OCI-LY3 (cell line): ENCODE data around the gene ZSWIM5.
"Not testable (repeated sequence)": the region's sequence is repeated elsewhere in the genome, so short reads cannot be mapped to it uniquely, and the experiment has no call there.

Experiments used
- H2AFZ ChIP-seq: fragments of 200-600, 300-600 bp; shearing (Covaris generic); 2 replicates; pipeline ENCODE4 v1.6.0; 2014; ENCODE audit warnings: antibody characterized with exemption, low read depth, low read length
- H3K27ac ChIP-seq: fragments of 200-600, 300-600 bp; sonication (generic); 2 replicates; pipeline ENCODE4 v1.5.1; 2014; ENCODE audit warnings: mild to moderate bottlenecking, low read length, moderate library complexity, mixed read lengths
- H3K27me3 ChIP-seq: fragments of 200-600, 300-600 bp; sonication (generic); 2 replicates; pipeline ENCODE4 v1.6.1; 2014; ENCODE audit warnings: low read depth, low read length, mixed read lengths
- H3K36me3 ChIP-seq: fragments of 200-600, 300-600 bp; sonication (generic); replicated peaks from 2 replicates; pipeline ENCODE3; 2014; ENCODE audit warnings: low read depth, low read length, mixed read lengths
- H3K4me1 ChIP-seq: fragments of 300-600, 200-600 bp; sonication (generic); 2 replicates; pipeline ENCODE4 v1.6.1; 2014; ENCODE audit warnings: low read length, mixed read lengths
- H3K4me2 ChIP-seq: fragments of 200-600, 300-600 bp; sonication (generic); 2 replicates; pipeline ENCODE4 v1.6.1; 2014; ENCODE audit warnings: low read length, mixed read lengths
- H3K4me3 ChIP-seq: fragments of 300-600, 200-600 bp; sonication (generic); 2 replicates; pipeline ENCODE4 v1.5.1; 2014; ENCODE audit warnings: antibody characterized with exemption, mild to moderate bottlenecking, low read length, moderate library complexity
- H3K79me2 ChIP-seq: fragments of 300-600, 200-600 bp; shearing (Covaris generic); 2 replicates; pipeline ENCODE4 v1.6.1; 2014; ENCODE audit warnings: mild to moderate bottlenecking, low read length, mixed read lengths
- H3K9ac ChIP-seq: fragments of 300-600, 200-600 bp; shearing (Covaris generic); 2 replicates; pipeline ENCODE4 v1.6.0; 2014; ENCODE audit warnings: mild to moderate bottlenecking, low read length, moderate library complexity
- H3K9me3 ChIP-seq: fragments of 200-600, 300-600 bp; shearing (Covaris generic); 2 replicates; pipeline ENCODE4 v1.6.1; 2014; ENCODE audit warnings: low read length, mixed read lengths; ENCODE audit not compliant: insufficient read depth
- H4K20me1 ChIP-seq: fragments of 200-600, 300-600 bp; sonication (generic); 2 replicates; pipeline ENCODE4 v1.6.1; 2016; ENCODE audit warnings: low read length, mixed read lengths; ENCODE audit not compliant: insufficient read depth
- EZH2phosphoT487 ChIP-seq: fragments of 200-600 bp; shearing (Covaris generic); IDR thresholded peaks from 2 replicates; pipeline ENCODE4 v1.6.1; 2018; ENCODE audit warnings: antibody characterized with exemption, mixed run types, low read depth
- TF ChIP-seq, protein P1 (sequence below): fragments of 200-600, 300-600 bp; sonication (generic); IDR thresholded peaks from 2 replicates; pipeline ENCODE4 v1.5.1; 2014; ENCODE audit warnings: antibody characterized with exemption, low read length, low read depth

Gene ZSWIM5

DNA sequence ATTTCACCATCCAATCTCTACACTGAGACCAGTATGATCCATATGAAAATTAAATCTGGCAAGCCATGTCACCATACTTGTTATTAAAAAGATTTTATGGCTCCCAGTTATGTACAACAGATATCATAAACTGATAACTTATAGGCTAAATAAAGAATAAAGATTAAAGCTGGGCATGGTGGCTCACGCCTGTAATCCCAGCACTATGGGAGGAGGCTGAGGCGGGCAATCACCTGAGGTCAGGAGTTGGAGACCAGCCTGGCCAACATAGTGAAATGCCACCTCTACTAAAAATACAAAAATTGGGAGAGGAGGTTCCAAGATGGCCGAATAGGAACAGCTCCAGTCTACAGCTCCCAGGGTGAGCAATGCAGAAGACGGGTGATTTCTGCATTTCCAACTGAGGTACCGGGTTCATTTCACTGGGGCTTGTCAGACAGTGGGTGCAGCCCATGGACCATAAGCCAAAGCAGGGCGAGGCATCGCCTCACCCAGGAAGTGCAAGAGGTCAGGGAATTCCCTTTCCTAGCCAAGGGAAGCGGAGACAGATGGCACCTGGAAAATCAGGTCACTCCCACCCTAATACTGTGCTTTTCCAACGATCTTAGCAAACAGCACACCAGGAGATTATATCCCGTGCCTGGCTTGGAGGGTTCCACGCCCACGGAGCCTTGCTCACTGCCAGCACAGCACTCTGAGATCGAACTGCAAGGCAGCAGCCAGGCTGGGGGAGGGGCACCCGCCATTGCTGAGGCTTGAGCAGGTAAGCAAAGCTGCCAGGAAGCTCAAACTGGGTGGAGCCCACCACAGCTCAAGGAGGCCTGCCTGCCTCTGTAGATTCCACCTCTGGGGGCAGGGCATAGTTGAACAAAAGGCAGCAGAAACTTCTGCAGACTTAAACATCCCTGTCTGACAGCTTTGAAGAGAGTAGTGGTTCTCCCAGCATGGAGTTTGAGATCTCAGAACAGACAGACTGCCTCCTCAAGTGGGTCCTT is 44.1 kb downstream of the ZSWIM5 start:
- H3K4me1 ChIP-seq, H2AFZ ChIP-seq, H3K79me2 ChIP-seq, H3K4me2 ChIP-seq, H3K36me3 ChIP-seq, H3K9me3 ChIP-seq, H4K20me1 ChIP-seq, H3K27ac ChIP-seq, H3K9ac ChIP-seq, H3K4me3 ChIP-seq, H3K27me3 ChIP-seq: not testable (repeated sequence)

DNA sequence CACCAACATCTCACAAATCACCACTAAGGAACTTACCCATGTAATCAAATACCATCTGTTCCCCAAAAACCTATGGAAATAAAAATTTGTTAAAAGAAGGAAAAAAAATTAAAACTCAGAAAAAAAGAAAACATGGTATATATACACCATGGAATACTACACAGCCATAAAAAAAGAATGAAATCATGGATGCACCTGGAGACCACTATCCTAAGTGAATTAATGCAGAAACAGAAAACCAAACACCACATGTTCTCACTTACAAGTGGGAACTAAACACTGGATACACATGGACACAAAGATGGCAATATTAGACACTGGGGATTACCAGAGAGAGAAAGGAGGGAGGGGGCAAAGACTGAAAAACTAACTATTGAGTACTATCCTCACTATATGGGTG is 50.4 kb downstream of the ZSWIM5 start:
- no peaks in the 10 kb centered on the region for H4K20me1 ChIP-seq
- H3K79me2 ChIP-seq: no peaks in the 10 kb centered on the region
- no peak overlapping the region for H3K9ac ChIP-seq
- no peak overlapping the region for H3K27ac ChIP-seq
- no peak overlapping the region for H2AFZ ChIP-seq
- TF ChIP-seq EZH2phosphoT487: no peak
- TF ChIP-seq, protein P1, sequence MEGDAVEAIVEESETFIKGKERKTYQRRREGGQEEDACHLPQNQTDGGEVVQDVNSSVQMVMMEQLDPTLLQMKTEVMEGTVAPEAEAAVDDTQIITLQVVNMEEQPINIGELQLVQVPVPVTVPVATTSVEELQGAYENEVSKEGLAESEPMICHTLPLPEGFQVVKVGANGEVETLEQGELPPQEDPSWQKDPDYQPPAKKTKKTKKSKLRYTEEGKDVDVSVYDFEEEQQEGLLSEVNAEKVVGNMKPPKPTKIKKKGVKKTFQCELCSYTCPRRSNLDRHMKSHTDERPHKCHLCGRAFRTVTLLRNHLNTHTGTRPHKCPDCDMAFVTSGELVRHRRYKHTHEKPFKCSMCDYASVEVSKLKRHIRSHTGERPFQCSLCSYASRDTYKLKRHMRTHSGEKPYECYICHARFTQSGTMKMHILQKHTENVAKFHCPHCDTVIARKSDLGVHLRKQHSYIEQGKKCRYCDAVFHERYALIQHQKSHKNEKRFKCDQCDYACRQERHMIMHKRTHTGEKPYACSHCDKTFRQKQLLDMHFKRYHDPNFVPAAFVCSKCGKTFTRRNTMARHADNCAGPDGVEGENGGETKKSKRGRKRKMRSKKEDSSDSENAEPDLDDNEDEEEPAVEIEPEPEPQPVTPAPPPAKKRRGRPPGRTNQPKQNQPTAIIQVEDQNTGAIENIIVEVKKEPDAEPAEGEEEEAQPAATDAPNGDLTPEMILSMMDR: no peak
- no peak overlapping the region for H3K4me2 ChIP-seq
- no peaks in the 10 kb centered on the region for H3K9me3 ChIP-seq
- no peaks in the 10 kb centered on the region for H3K36me3 ChIP-seq
- no peaks in the 10 kb centered on the region for H3K27me3 ChIP-seq
- no peak overlapping the region for H3K4me3 ChIP-seq
- no peaks in the 10 kb centered on the region for H3K4me1 ChIP-seq

DNA sequence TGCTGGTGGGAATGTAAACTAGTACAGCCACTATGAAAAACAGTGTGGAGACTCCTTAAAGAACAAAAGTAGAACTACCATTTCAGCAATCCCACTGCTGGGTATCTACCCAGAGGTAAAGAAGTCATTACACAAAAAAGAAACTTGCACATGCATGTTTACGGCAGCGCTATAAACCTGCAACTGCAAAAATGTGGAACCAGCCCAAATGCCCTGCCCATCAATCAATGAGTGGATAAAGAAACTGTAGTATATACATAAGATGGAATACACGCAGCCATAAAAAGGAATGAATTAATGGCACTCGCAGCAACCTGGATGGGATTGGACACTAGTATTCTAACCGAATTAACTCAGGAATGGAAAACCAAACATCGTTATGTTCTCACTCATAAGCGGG is 51.0 kb downstream of the ZSWIM5 start:
- Histone ChIP-seq H3K4me3 (no peak overlapping the region), H3K27me3 (no peaks in the 10 kb centered on the region), H3K9ac (no peak overlapping the region), H3K79me2 (no peaks in the 10 kb centered on the region), H3K9me3 (no peaks in the 10 kb centered on the region), H2AFZ (no peak overlapping the region), H3K4me2 (no peak overlapping the region), H3K4me1 (no peaks in the 10 kb centered on the region), H4K20me1 (no peaks in the 10 kb centered on the region), H3K36me3 (no peaks in the 10 kb centered on the region), H3K27ac (no peak overlapping the region)
- no peak for TF ChIP-seq EZH2phosphoT487
- TF ChIP-seq, protein P1: no peak

DNA sequence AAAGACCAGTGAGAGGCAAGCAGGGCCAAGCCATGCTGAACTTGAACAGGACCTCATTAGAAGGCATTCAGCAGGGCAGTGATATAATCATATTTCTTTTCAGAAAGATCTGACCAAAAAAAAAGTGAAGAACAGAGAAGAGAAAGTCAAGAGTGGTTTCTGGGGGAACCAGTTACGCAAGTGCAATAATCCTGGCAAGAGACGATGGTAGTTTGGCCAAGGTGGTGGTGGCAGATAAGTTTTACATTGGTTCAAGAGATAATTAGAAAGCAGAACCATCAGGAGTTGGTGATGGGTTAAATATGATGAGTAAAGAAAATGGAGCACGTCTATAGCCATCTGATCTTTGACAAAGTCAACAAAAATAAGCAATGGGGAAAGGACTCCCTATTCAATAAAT is 54.3 kb downstream of the ZSWIM5 start:
- H3K9ac ChIP-seq: no peak overlapping the region
- no peaks in the 10 kb centered on the region for H3K9me3 ChIP-seq
- no peaks in the 10 kb centered on the region for H3K27me3 ChIP-seq
- no peak overlapping the region for H2AFZ ChIP-seq
- no peaks in the 10 kb centered on the region for H3K36me3 ChIP-seq
- H3K27ac ChIP-seq: no peak overlapping the region
- H3K4me3 ChIP-seq: no peak overlapping the region
- H3K79me2 ChIP-seq: no peaks in the 10 kb centered on the region
- no peaks in the 10 kb centered on the region for H3K4me1 ChIP-seq
- no peaks in the 10 kb centered on the region for H4K20me1 ChIP-seq
- TF ChIP-seq, protein P1: no peak
- TF ChIP-seq EZH2phosphoT487: no peak
- H3K4me2 ChIP-seq: no peak overlapping the region
